Prostate gland (tissue), 2 donors: Measurements from ENCODE around the gene SPEM3.

Source experiments
- POLR2A ChIP-seq: fragments of 450-650 bp; IDR thresholded peaks from one replicate; pipeline ENCODE4 v1.6.1; 2016; ENCODE audit warnings: antibody characterized with exemption, mild to moderate bottlenecking
- POLR2AphosphoS5 ChIP-seq: sonication (generic); formaldehyde crosslinking; IDR thresholded peaks from one replicate; pipeline ENCODE4 v1.6.1; 2017; ENCODE audit warnings: antibody characterized with exemption
- TF ChIP-seq, protein P1 (sequence below), 4 experiments: fragments of 200-600 bp in 2 of 4; fragments of 450-650 bp in 2 of 4; sonication (generic) in 2 of 4; IDR thresholded peaks; 1 replicate in 3 of 4; 2 replicates in 1 of 4; pipeline ENCODE4 v1.5.1; 2016 to 2019; ENCODE audit warnings: antibody characterized with exemption in 4 of 4, mild to moderate bottlenecking in 2 of 4, moderate library complexity in 2 of 4

DNA sequence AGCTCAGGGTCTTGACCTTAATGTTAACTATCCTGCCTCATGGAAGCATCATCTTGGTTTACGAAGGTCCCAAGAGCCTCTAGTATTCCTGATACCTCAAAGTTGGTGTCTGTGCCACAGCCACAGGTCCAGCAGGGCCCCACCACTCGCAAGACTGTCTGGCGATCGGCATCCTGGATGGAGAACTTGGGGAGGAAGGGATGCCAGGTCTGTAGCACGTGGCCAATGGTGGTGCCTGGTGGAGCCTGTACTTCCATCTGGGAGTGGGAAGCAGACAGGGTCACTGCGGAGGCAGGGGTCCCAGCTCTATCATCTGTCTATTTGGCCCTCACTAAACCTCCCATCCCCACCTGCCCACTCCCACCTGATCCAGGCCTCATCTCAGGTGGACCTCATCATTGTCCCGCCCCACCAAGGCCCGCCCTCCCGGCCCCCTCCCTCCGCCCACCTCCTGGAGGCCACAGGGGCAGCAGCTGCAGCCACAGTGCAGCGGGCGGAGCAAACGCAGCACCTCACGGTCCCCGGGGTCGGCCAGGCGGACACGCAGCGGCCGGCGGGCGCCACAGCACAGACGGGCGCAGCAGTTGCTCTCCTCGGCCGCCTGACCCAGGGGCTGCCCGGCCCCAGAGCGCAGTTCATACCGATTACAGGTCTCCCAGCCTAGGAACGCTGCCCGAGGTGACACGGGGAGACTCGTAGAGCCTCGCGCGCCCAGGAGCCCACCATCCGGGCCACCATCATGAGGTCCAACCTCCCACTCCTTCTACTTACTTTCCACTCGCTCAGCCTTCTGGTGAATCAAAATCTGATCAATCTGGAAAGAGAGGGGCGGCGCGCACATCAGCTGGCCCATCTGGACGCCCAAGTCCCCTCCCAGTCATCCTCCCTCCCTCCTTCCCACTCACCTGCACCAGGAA is 35.7 kb upstream of the SPEM3 start:
- TF ChIP-seq, protein P1, sequence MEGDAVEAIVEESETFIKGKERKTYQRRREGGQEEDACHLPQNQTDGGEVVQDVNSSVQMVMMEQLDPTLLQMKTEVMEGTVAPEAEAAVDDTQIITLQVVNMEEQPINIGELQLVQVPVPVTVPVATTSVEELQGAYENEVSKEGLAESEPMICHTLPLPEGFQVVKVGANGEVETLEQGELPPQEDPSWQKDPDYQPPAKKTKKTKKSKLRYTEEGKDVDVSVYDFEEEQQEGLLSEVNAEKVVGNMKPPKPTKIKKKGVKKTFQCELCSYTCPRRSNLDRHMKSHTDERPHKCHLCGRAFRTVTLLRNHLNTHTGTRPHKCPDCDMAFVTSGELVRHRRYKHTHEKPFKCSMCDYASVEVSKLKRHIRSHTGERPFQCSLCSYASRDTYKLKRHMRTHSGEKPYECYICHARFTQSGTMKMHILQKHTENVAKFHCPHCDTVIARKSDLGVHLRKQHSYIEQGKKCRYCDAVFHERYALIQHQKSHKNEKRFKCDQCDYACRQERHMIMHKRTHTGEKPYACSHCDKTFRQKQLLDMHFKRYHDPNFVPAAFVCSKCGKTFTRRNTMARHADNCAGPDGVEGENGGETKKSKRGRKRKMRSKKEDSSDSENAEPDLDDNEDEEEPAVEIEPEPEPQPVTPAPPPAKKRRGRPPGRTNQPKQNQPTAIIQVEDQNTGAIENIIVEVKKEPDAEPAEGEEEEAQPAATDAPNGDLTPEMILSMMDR (IDR thresholded peaks at IDR 0.05), result no peak
- TF ChIP-seq POLR2AphosphoS5 (no peak), POLR2A (no peak)
